GM18508 (cell line): ENCODE results near the gene HS6ST2.
"Not testable (repeated sequence)": the region's sequence is repeated elsewhere in the genome, so short reads cannot be mapped to it uniquely, and the experiment has no call there.

ENCODE experiments used
- ATAC-seq: cut with Tn5 transposase; IDR thresholded peaks from one replicate; pipeline ENCODE4 v1.9.1; 2021; ENCODE audit warnings: moderate number of reproducible peaks; ENCODE audit not compliant: insufficient read depth, unreplicated experiment

The HS6ST2 gene

DNA sequence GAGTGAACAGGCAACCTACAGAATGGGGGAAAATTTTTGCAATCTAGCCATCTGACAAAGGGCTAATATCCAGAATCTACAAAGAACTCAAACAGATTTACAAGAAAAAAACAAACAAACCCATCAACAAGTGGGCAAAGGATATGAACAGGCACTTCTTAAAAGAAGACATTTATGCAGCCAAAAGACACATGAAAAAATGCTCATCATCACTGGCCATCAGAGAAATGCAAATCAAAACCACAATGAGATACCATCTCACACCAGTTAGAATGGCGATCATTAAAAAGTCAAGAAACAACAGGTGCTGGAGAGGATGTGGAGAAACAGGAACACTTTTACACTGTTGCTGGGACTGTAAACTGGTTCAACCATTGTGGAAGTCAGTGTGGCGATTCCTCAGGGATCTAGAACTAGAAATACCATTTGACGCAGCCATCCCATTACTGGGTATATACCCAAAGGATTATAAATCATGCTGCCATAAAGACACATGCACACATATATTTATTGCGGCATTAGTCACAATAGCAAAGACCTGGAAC is 13.3 kb downstream of the HS6ST2 start:
- ATAC-seq: not testable (repeated sequence)

- ATAC-seq: no peak
Measured at GRCh38 chrX:132940727-132941327, 17.6 kb downstream of the HS6ST2 start.

DNA sequence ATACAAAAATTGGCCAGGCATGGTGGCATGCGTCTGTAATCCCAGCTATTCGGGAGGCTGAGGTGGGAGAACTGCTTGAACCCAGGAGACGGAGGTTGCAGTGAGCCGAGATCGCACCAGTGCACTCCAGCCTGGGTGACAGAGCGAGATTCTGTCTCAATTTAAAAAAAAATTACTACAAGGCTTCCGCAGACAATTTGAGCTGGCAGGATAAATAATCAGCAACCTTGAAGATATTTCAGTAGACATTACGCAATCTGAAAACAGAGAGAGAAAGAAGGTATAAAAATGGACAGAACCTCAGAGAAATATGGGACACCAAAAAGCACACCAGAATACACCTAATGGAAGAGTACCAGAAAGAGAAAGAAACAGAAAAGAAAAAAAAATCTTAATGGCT is 25.3 kb downstream of the HS6ST2 start:
- no peak for ATAC-seq

- no peak for ATAC-seq
Measured at GRCh38 chrX:132924426-132924825, 34.0 kb downstream of the HS6ST2 start.

DNA sequence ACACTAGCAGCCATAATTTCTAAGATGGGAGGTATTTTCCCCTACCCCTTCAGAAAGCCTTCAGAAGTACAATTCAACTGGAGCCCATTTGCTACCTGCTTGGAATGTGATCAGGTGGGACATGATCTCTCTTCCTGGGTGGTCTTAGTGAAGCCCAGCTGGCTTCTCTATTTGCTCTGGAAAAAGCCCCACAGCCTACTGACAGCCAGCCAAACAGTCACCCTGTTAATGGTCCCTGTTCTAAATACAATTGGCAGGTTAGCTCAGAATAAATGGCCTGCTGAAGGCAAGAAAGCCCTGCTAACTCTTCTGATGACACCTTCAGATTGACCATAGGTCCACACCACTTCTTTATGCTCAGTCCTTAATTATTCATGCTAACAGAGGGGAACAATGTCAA is 39.9 kb downstream of the HS6ST2 start:
- ATAC-seq: no peak

DNA sequence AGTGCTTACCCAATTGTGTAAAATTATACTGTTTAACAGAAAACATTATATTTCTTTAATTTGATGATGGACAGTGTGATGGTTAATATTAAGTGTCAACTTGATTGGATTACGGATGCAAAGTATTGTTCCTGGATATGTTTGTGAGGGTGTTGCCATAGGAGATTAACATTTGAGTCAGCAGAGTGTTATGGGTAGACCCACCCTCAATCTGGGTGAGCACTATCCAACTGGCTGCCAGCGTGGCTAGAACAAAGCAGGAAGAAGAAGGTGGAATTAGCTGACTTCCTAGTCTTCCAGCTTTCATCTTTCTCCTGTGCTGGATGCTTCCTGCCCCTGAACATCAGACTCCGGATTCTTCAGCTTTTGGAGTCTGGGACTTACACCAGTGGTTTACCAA is 42.1 kb downstream of the HS6ST2 start:
- ATAC-seq: no peak

DNA sequence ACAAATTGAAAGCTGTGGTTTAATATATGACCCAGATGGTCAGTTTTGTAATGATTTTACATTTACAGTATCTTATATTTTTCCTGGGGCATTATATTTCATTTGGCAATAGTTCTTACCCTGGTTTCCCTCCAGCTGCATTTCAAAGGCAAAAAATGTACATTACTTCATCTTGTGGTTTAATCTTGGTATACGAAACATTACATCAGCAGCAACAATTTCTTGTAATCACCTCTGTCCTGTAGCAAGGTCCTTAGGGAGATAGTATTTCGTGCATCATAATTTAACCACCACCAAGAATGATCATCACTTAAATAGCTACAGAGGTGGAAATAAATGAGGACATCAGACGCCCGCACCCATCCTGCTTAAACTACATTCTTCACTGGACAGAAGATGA is 48.8 kb downstream of the HS6ST2 start:
- no peak for ATAC-seq

DNA sequence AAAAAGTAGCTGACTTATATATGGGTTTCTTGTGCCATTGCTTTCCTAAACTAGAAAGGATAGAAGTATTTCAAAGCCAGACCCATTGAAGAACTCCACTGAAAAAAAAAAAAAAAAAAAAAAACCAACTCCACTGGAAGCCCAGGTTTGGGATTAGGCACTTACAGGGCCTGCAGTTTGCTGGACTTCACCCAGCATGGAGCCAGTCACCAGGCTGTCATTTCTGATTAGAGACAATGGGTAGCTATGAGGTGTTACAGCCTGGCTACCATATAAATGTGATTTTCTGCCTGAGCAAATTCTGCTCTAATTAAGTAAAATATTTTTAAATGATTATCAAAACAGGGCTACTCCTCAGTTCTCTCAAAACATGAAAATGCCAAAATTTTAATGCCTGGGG is 49.5 kb downstream of the HS6ST2 start:
- no peak for ATAC-seq

- ATAC-seq: no peak
Measured at GRCh38 chrX:132900633-132901293, 57.7 kb downstream of the HS6ST2 start.

GRCh38 chrX:132887569-132887968 is 70.9 kb downstream of the HS6ST2 start:
- no peak for ATAC-seq

DNA sequence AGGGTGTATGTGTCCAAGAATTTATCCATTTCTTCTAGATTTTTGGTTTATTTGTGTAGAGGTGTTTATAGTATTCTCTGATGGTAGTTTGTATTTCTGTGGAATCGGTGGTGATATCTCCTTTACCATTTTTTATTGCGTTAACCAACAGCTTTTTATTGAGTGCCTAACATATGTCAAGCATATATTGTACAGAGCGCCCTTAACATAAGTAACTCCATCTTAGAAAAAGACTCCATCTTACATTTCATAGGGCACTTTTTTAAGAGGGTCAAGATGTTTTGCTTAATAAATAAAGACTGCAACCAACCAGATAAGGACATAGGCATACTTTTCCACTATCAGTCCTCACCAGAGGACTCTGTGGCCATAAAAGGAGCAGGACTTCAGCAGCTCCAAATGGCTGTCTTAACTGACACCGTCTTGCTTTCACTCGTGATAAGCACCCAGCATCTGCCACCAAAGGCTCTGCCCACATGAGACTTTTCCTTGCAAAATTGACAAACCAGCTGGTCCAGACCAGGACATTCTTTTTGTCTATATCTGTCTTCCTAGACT is 75.0 kb downstream of the HS6ST2 start:
- ATAC-seq: no peak

DNA sequence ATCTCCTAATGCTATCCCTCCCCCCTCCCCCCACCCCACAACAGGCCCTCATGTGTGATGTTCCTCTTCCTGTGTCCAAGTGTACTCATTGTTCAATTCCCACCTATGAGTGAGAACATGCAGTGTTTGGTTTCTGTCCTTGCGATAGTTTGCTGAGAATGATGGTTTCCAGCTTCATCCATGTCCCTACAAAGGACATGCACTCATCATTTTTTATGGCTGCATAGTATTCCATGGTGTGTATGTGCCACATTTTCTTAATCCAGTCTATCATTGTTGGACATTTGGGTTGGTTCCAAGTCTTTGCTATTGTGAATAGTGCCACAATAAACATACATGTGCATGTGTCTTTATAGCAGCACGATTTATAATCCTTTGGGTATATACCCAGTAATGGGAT is 77.7 kb downstream of the HS6ST2 start:
- ATAC-seq: not testable (repeated sequence)

GRCh38 chrX:132877954-132878536 is 80.4 kb downstream of the HS6ST2 start:
- ATAC-seq: no peak

DNA sequence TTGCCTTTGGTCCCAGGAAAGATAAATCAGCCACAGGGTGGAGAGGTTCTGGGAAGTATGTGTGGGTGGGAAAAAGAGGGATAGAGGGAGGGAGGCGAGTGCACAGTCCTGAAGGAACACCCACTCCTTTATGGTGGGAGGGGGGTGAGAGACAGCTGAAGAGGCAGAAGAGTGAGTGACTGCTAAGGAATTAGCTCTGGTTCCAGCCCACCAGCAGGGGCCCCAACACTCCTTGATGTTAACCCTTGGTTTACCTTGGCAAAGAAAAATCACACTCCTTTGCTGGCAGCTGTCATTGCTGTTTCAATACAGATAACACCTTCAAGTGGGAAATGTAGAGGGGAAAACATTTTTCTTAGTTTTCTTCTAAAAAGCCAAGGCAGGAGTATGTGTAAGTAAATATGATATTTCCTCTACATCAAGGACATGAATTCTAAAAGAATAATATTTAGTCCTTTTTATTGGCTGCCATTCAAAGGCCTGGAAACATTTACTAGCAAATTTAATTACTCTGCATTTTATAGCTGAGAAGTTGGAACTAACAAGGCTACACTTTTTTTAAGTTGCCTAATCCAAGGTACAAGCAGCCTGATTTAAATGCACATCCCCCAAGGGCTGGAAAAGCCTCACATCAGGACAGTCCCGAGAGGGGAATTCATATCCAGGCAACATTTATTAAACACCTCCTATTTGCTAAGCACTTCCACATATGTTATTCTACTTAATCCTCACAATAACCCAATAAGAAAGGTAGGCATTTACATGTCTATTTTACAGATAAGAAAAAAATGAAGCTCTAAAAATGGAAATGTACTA is 81.7 kb downstream of the HS6ST2 start:
- no peak for ATAC-seq

- ATAC-seq: no peak
Measured at GRCh38 chrX:132875650-132876522, 82.5 kb downstream of the HS6ST2 start.

DNA sequence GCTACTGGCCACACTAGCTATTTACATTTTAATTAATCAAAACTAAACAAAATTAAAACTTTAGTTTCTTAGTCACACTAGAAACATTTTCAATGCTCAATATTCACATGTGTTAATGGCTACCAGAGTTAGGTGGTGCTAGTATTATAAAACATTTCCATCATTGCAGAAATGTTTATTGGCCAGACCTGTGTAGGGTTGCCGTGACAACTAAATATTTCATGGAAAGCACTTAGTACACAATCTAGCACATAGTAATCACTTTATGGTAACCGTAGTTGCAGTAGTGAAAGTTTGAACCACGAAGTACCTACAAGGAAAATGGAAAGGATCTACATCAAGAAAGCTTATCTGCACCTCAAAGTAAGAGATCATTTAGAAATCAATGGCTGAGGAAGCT is 95.9 kb downstream of the HS6ST2 start:
- ATAC-seq: no peak

GRCh38 chrX:132861076-132861475 is 97.4 kb downstream of the HS6ST2 start:
- ATAC-seq: no peak

GRCh38 chrX:132860200-132860599 is 98.2 kb downstream of the HS6ST2 start:
- ATAC-seq: no peak

- ATAC-seq: no peak
Measured at GRCh38 chrX:132858018-132858417, 100.4 kb downstream of the HS6ST2 start.
